Esophagus muscularis mucosa (tissue), 4 donors: ENCODE measurements around the gene PTPRQ.

Source experiments
- EP300 ChIP-seq: sonication (generic); formaldehyde crosslinking; IDR thresholded peaks from one replicate; pipeline ENCODE4 v1.6.1; 2017; ENCODE audit warnings: antibody characterized with exemption
- POLR2A ChIP-seq: fragments of 450-650 bp; IDR thresholded peaks from one replicate; pipeline ENCODE4 v1.6.1; 2017; ENCODE audit warnings: antibody characterized with exemption, moderate library complexity, mild to moderate bottlenecking, low read depth
- POLR2AphosphoS5 ChIP-seq, 2 donors: sonication (generic); formaldehyde crosslinking; IDR thresholded peaks; one replicate each; pipeline ENCODE4 v1.6.1; 2017; ENCODE audit warnings: antibody characterized with exemption in 2 of 2
- TF ChIP-seq, protein P1 (sequence below), 3 experiments: fragments of 200-600 bp in 2 of 3; fragments of 450-650 bp in 1 of 3; sonication (generic) in 2 of 3; IDR thresholded peaks; one replicate each; pipeline ENCODE4 v1.5.1; 2017 to 2019; ENCODE audit warnings: antibody characterized with exemption in 3 of 3, mild to moderate bottlenecking in 2 of 3, moderate library complexity in 1 of 3

DNA sequence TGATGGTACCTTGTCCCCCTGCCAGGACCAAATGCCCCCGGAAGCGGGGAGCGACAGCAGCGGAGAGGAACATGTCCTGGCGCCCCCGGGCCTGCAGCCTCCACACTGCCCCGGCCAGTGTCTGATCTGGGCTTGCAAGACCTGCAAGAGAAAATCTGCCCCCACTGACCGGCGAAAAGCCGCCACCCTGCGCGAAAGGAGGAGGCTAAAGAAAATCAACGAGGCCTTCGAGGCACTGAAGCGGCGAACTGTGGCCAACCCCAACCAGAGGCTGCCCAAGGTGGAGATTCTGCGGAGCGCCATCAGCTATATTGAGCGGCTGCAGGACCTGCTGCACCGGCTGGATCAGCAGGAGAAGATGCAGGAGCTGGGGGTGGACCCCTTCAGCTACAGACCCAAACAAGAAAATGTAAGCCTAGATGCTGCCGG, 263.8 kb downstream of the PTPRQ start:
- TF ChIP-seq, protein P1, sequence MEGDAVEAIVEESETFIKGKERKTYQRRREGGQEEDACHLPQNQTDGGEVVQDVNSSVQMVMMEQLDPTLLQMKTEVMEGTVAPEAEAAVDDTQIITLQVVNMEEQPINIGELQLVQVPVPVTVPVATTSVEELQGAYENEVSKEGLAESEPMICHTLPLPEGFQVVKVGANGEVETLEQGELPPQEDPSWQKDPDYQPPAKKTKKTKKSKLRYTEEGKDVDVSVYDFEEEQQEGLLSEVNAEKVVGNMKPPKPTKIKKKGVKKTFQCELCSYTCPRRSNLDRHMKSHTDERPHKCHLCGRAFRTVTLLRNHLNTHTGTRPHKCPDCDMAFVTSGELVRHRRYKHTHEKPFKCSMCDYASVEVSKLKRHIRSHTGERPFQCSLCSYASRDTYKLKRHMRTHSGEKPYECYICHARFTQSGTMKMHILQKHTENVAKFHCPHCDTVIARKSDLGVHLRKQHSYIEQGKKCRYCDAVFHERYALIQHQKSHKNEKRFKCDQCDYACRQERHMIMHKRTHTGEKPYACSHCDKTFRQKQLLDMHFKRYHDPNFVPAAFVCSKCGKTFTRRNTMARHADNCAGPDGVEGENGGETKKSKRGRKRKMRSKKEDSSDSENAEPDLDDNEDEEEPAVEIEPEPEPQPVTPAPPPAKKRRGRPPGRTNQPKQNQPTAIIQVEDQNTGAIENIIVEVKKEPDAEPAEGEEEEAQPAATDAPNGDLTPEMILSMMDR (IDR thresholded peaks at IDR 0.05) = no peak
- TF ChIP-seq POLR2AphosphoS5 (IDR thresholded peaks at IDR 0.05) (no peak), POLR2A (no peak), EP300 (no peak)
